GM23248 (cell line): ENCODE data around the gene SOD1. TPM values are rescaled to one million over a fixed set of nuclear protein-coding genes. Genes with fewer than 3 reads are reported as not detected.
"Not testable (repeated sequence)": the region's sequence is repeated elsewhere in the genome, so short reads cannot be mapped to it uniquely, and the experiment has no call there.

Source experiments
- DNase-seq: peaks from one replicate; pipeline ENCODE4 v3.0.0-alpha.2; 2015
- H2AFZ ChIP-seq: fragments of 200-600 bp; sonication (generic); 2 replicates; pipeline ENCODE4 v1.6.1; 2016; ENCODE audit warnings: antibody characterized with exemption
- H3F3A ChIP-seq: fragments of 200-600 bp; sonication (generic); 2 replicates; pipeline ENCODE4 v1.6.1; 2016; ENCODE audit warnings: mild to moderate bottlenecking, antibody characterized with exemption, mixed run types; ENCODE audit not compliant: insufficient read depth
- H3K27ac ChIP-seq: fragments of 200-600 bp; sonication (generic); 2 replicates; pipeline ENCODE4 v1.5.1; 2016; ENCODE audit warnings: mild to moderate bottlenecking
- H3K27me3 ChIP-seq: fragments of 200-600 bp; sonication (generic); replicated peaks from 2 replicates; pipeline ENCODE4 v1.6.1; 2016; ENCODE audit warnings: mild to moderate bottlenecking; ENCODE audit not compliant: insufficient read depth
- H3K36me3 ChIP-seq: fragments of 200-600 bp; sonication (generic); 2 replicates; pipeline ENCODE4 v1.6.1; 2016; ENCODE audit warnings: low read depth, mild to moderate bottlenecking
- H3K4me1 ChIP-seq: fragments of 200-600 bp; sonication (generic); 2 replicates; pipeline ENCODE4 v1.6.1; 2016; ENCODE audit warnings: mild to moderate bottlenecking; ENCODE audit not compliant: insufficient read depth
- H3K4me2 ChIP-seq: fragments of 200-600 bp; sonication (generic); one replicate; pipeline ENCODE4 v1.6.1; 2016; ENCODE audit warnings: mild to moderate bottlenecking; ENCODE audit not compliant: unreplicated experiment
- H3K4me3 ChIP-seq: fragments of 200-600 bp; sonication (generic); 2 replicates; pipeline ENCODE4 v1.5.1; 2016; ENCODE audit warnings: mild to moderate bottlenecking
- H3K79me2 ChIP-seq: fragments of 200-600 bp; sonication (generic); 2 replicates; pipeline ENCODE4 v1.6.1; 2016; ENCODE audit warnings: mild to moderate bottlenecking; ENCODE audit not compliant: insufficient read depth
- H3K9ac ChIP-seq: fragments of 200-600 bp; sonication (generic); 2 replicates; pipeline ENCODE4 v1.6.1; 2016; ENCODE audit warnings: mild to moderate bottlenecking
- H3K9me2 ChIP-seq: fragments of 200-600 bp; sonication (generic); 2 replicates; pipeline ENCODE4 v1.6.1; 2016; ENCODE audit warnings: mixed run types, mild to moderate bottlenecking, moderate library complexity; ENCODE audit not compliant: insufficient read depth
- H3K9me3 ChIP-seq: fragments of 200-600 bp; sonication (generic); one replicate; pipeline ENCODE4 v1.6.1; 2017; ENCODE audit warnings: low read depth
- H4K20me1 ChIP-seq: fragments of 200-600 bp; sonication (generic); 2 replicates; pipeline ENCODE4 v1.6.0; 2016; ENCODE audit not compliant: insufficient read depth
- EZH2 ChIP-seq: fragments of 200-600 bp; sonication (generic); IDR thresholded peaks from 2 replicates; pipeline ENCODE4 v1.6.1; 2018; ENCODE audit warnings: antibody characterized with exemption, mild to moderate bottlenecking; ENCODE audit not compliant: insufficient read depth, poor library complexity, severe bottlenecking
- EZH2phosphoT487 ChIP-seq: fragments of 200-600 bp; sonication (generic); IDR thresholded peaks from 2 replicates; pipeline ENCODE4 v1.6.1; 2018; ENCODE audit warnings: antibody characterized with exemption, moderate library complexity, mild to moderate bottlenecking, low read depth; ENCODE audit not compliant: insufficient read depth
- WGBS, 2 experiments: methylation state at CpG; one replicate each; pipeline ENCODE4 v1.1.6; 2015 to 2017; ENCODE audit warnings: low lambda C conversion rate in 2 of 2, low coverage in 1 of 2; ENCODE audit errors: missing lambda C conversion rate in 2 of 2; 5-methylcytosine and 5-hydroxymethylcytosine counted together
- in situ Hi-C: fragments of 300-500 bp; cut with MboI; formaldehyde crosslinking; loops from 2 replicates; pipeline ENCODE4 v1.15.0; 2020
- polyA plus RNA-seq: library from polyadenylated mRNA; unstranded; fragments of >200 nt; fragmentation: Nextera tagmentation; extraction: Ambion mirVana; gene quantifications from 2 replicates; pipeline ENCODE4 v1.2.1, GENCODE V29; 2016
- total RNA-seq: library from RNA; depleted of rRNA; stranded (reverse); fragments of >200 nt; shearing (Covaris generic); gene quantifications from 2 replicates; pipeline ENCODE4 v1.2.3, GENCODE V29; 2014

The SOD1 gene
- total and polyA plus RNA-seq, 2 experiments from 2014 or later, result 185 to 350 TPM

GRCh38 chr21:31660591-31660990 is 1.1 kb downstream of the SOD1 start:
- Histone ChIP-seq H3K27me3 (no peaks in the 10 kb centered on the region), H3K9me2 (no peaks in the 10 kb centered on the region), H3K36me3 (no peaks in the 10 kb centered on the region; the same call in 1 of the 2 replicates), H3K4me3 (peak overlapping the region; percentile 100), H3K4me2 (peak overlapping the region; percentile 91), H3K79me2 (peaks cover 56% of the 10 kb centered on the region), H3K9me3 (no peaks in the 10 kb centered on the region), H2AFZ (peak overlapping the region; percentile 78), H3F3A (no peaks in the 10 kb centered on the region), H4K20me1 (no peaks in the 10 kb centered on the region; the same call in 1 of the 2 replicates), H3K4me1 (peaks cover 9% of the 10 kb centered on the region), H3K9ac (peak overlapping the region; percentile 96), H3K27ac (peak overlapping the region; percentile 89)
- in situ Hi-C loops, result no loop called here
- TF ChIP-seq EZH2phosphoT487, result no peak
- TF ChIP-seq EZH2, result no peak
- 1 to 3% methylated on average over 8 of the region's 8 CpGs for WGBS, 2 experiments
- peak; percentile 47 for DNase-seq

GRCh38 chr21:31663584-31664249 is 4.2 kb downstream of the SOD1 start:
- H2AFZ ChIP-seq, result no peak overlapping the region
- no peak overlapping the region for H3K4me2 ChIP-seq
- peaks cover 79% of the 10 kb centered on the region for H3K79me2 ChIP-seq
- TF ChIP-seq EZH2phosphoT487, result no peak
- TF ChIP-seq EZH2, result no peak
- no peaks in the 10 kb centered on the region; the same call in 1 of the 2 replicates for H4K20me1 ChIP-seq
- no peak overlapping the region for H3K9ac ChIP-seq
- H3K36me3 ChIP-seq, result peaks cover 25% of the 10 kb centered on the region
- H3K9me3 ChIP-seq, result no peaks in the 10 kb centered on the region
- H3K4me3 ChIP-seq, result no peak overlapping the region
- 97 to 98% methylated on average over 7 of the region's 7 CpGs for WGBS, 2 experiments
- H3K4me1 ChIP-seq, result peaks cover 9% of the 10 kb centered on the region
- H3F3A ChIP-seq, result peaks cover 22% of the 10 kb centered on the region
- H3K27me3 ChIP-seq, result no peaks in the 10 kb centered on the region
- in situ Hi-C loops, result no loop called here
- H3K9me2 ChIP-seq, result no peaks in the 10 kb centered on the region
- no peak overlapping the region for H3K27ac ChIP-seq
- DNase-seq, result no peak

DNA sequence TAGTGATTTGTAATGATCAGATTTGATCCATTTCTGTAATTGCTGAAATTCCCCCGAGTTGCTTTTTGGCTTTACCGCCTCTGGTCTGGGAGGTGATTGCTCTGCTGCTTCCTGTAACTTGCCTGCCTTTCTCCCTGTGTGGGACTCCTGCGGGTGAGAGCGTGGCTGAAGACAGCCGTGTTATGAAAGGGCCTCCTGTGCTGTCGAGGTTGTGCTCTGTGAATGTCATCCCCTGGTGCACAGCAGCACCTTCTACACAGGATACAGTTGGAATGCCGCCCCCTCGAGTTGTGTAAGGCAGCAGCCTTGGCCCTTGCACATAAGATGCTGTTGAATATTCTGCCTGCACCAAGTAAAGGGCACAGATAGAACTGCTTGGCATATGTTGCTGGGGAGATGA is 5.9 kb downstream of the SOD1 start:
- in situ Hi-C loops, result no loop called here
- Histone ChIP-seq H2AFZ (no peak overlapping the region), H3K9me3 (no peaks in the 10 kb centered on the region), H4K20me1 (no peaks in the 10 kb centered on the region; the same call in 1 of the 2 replicates), H3K4me2 (no peak overlapping the region), H3K9ac (no peak overlapping the region), H3K79me2 (peaks cover 74% of the 10 kb centered on the region), H3F3A (peaks cover 38% of the 10 kb centered on the region), H3K27ac (no peak overlapping the region), H3K4me1 (peaks cover 9% of the 10 kb centered on the region), H3K4me3 (no peak overlapping the region), H3K36me3 (peaks cover 41% of the 10 kb centered on the region), H3K9me2 (no peaks in the 10 kb centered on the region), H3K27me3 (no peaks in the 10 kb centered on the region)
- WGBS, 2 experiments, result 86 to 96% methylated on average over 8 of the region's 8 CpGs
- DNase-seq, result peak; percentile 62
- no peak for TF ChIP-seq EZH2
- TF ChIP-seq EZH2phosphoT487, result no peak

- H3K4me3 ChIP-seq, H3K4me1 ChIP-seq, in situ Hi-C loops, DNase-seq, H3K27me3 ChIP-seq, H2AFZ ChIP-seq, H3K9ac ChIP-seq, H3K9me2 ChIP-seq, H3K9me3 ChIP-seq, H4K20me1 ChIP-seq, H3K4me2 ChIP-seq, H3K27ac ChIP-seq: not testable (repeated sequence)
- H3K36me3 ChIP-seq, result peaks cover 41% of the 10 kb centered on the region
- WGBS, 2 experiments, result 99 to 100% methylated on average over 4 of the region's 4 CpGs
- H3F3A ChIP-seq, result peaks cover 42% of the 10 kb centered on the region
- peaks cover 70% of the 10 kb centered on the region for H3K79me2 ChIP-seq
Measured at GRCh38 chr21:31665869-31666268, 6.4 kb downstream of the SOD1 start.

DNA sequence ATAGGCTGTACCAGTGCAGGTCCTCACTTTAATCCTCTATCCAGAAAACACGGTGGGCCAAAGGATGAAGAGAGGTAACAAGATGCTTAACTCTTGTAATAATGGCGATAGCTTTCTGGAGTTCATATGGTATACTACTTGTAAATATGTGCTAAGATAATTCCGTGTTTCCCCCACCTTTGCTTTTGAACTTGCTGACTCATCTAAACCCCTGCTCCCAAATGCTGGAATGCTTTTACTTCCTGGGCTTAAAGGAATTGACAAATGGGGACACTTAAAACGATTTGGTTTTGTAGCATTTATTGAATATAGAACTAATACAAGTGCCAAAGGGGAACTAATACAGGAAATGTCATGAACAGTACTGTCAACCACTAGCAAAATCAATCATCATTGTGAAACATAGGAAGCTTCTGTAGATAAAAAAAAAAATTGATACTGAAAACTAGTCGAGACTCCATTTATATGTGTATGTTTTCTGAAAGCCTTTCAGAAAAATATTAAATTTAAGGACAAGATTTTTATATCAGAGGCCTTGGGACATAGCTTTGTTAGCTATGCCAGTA is 7.0 kb downstream of the SOD1 start:
- WGBS, 2 experiments, result 84 to 88% methylated on average over 5 of the region's 5 CpGs
- no peak overlapping the region for H3K9ac ChIP-seq
- peaks cover 63% of the 10 kb centered on the region for H3K79me2 ChIP-seq

More for the DNA sequence above, 7.0 kb downstream of the SOD1 start:
- peaks cover 4% of the 10 kb centered on the region; the same call in 1 of the 2 replicates for H3K4me1 ChIP-seq
- no peak for TF ChIP-seq EZH2
- TF ChIP-seq EZH2phosphoT487, result no peak
- no peaks in the 10 kb centered on the region for H3K27me3 ChIP-seq
- no peaks in the 10 kb centered on the region; the same call in 1 of the 2 replicates for H4K20me1 ChIP-seq
- no peaks in the 10 kb centered on the region for H3K9me2 ChIP-seq
- H2AFZ ChIP-seq, result no peak overlapping the region
- H3K36me3 ChIP-seq, result peaks cover 41% of the 10 kb centered on the region
- no peaks in the 10 kb centered on the region for H3K9me3 ChIP-seq
- no peak overlapping the region for H3K4me2 ChIP-seq
- H3K4me3 ChIP-seq, result no peak overlapping the region
- no peak overlapping the region for H3K27ac ChIP-seq
- H3F3A ChIP-seq, result peaks cover 45% of the 10 kb centered on the region
- in situ Hi-C loops, result no loop called here
- DNase-seq, result no peak
